GM19035 (cell line): ENCODE measurements around the gene SORCS3.
"Not testable (repeated sequence)": the region's sequence is repeated elsewhere in the genome, so short reads cannot be mapped to it uniquely, and the experiment has no call there.

Source experiments
- ATAC-seq: cut with Tn5 transposase; IDR thresholded peaks from one replicate; pipeline ENCODE4 v1.9.1; 2021; ENCODE audit not compliant: unreplicated experiment

SORCS3 gene

DNA sequence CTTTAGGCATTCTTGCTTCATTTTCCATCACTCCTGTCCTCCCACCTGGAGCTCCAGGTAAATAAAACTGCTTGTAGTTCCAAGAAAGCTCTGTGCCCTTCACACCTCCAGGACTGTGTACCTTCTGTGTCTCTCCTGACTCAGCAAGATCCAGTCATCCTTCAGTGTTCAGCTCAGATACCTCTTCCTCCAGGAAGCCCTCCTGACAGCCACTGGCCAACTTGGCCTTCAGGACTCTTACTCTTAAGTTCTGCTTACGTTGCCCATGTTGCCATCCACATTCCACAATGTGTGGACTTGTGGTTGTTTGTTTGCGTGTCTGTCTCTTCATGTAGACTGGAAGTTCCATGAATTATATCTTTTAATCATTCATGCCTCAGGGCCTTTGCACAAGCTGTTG lies 48.0 kb downstream of the SORCS3 start:
- ATAC-seq: no peak

GRCh38 chr10:104689547-104689946 lies 48.5 kb downstream of the SORCS3 start:
- no peak for ATAC-seq

DNA sequence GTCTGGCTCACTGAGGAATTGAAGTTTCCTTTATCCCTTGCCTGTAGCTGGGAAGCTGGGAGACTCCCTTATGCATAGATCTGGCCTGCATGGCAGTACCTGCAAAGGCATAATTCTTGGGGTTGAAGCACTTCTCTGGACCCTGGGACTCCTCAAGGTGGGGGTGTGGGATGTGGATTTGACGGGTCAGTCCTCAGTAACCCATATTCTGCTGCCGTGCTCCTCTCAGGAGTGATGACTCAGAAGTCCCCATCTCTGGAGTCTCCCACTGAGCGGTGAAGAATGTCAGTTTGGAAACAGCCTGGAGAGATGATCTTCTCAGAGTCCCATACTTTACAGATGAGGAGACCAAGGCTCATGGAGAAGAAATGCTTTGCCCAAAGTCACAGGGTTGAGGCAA lies 49.0 kb downstream of the SORCS3 start:
- ATAC-seq: no peak

DNA sequence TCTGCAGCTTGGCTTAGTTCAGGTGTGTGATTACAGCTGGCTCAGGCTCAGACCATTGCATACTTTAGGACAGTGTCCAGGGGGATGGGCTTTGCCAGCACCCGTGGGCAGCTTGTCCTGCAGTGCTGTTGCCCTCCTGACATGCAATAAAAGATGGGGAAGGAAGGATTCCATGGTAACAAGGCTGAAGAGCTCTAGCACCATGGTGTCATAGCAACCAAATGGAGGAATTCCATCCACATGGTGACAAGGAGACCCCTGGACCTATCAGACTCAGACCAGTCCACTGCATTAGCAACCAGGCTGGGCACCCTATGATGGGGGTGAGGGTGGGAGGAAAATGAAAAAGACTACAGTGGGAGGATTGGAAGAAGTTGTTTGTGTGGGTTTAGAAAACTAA lies 49.9 kb downstream of the SORCS3 start:
- no peak for ATAC-seq

- ATAC-seq: no peak
Measured at GRCh38 chr10:104694074-104694473, 53.0 kb downstream of the SORCS3 start.

GRCh38 chr10:104703262-104703661 lies 62.2 kb downstream of the SORCS3 start:
- ATAC-seq: not testable (repeated sequence)

DNA sequence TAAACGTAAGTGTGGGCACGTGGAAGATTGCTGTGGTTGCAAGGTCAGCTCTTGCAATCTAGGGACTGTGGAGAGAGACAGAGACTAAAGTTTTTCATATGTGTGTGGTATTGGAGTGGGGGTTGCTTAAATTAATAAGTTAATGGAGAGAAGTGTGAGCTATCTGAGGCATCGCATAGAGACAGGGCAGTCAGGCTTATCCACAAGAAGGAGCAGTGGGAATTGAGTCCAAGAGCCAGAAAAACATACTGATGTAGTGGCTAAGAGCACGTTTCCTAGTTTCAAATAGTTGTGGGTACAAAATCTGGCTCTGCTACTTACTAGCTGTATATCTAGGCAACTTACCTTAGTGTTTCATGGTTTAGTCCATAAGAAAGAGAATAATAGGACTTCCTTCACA lies 65.8 kb downstream of the SORCS3 start:
- no peak for ATAC-seq

- ATAC-seq: no peak
Measured at GRCh38 chr10:104707602-104708459, 66.7 kb downstream of the SORCS3 start.

DNA sequence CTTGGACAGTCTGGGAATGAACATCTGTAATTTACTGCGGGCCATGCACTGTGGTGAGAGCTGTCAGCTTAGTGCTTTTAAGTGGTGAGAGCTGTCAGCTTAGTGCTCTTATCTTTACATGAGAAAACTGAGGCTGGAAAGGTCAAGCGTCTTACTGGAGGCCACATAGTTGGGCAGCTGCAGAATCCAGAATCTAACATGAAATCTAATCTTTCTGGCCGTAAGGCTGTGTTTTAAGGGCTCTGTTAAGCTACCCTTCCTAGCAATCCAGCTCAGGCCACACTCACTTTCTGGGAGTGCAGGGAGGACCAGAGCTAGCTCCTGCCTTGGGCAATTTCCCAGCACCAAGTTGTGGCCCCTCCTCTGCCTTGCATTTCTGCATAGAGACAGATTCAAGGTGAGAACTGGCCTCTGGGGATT lies 70.2 kb downstream of the SORCS3 start:
- no peak for ATAC-seq

DNA sequence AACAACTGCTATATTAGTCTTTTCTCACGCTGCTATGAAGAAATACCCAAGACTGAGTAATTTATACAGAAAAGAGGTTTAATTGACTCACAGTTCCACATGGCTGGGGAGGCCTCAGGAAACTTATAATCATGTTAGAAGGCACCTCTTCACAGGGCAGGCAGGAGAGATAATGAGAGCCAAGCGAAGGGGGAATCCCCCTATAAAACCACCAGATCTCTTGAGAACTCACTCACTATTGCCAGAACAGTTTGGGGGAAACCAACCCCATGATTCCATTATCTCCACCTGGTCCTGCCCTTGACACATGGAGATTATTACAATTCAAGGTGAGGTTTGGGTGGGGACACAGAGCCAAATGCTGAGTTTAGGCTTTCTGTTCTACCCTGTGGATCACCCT lies 89.5 kb downstream of the SORCS3 start:
- ATAC-seq: not testable (repeated sequence)

DNA sequence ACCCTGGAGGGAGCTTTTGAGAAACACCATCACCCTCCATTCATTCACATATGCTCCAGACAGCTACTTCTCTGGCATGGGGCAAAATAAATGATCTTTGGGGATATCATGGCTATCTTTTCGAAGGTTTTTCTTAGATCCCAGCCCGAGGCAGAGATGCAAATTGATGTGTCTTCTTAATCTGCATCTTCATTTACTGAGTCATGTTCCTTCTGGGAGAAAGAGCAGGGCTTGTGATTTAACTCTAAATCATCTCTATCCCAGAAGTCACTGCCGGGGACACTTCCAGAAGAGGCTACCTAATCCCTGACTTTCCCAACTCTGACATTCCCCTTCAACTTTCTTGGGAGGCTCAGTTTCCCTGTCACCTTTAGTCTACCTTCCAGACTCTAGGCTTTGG lies 90.1 kb downstream of the SORCS3 start:
- ATAC-seq: no peak

GRCh38 chr10:104732222-104732621 lies 91.1 kb downstream of the SORCS3 start:
- ATAC-seq: no peak

DNA sequence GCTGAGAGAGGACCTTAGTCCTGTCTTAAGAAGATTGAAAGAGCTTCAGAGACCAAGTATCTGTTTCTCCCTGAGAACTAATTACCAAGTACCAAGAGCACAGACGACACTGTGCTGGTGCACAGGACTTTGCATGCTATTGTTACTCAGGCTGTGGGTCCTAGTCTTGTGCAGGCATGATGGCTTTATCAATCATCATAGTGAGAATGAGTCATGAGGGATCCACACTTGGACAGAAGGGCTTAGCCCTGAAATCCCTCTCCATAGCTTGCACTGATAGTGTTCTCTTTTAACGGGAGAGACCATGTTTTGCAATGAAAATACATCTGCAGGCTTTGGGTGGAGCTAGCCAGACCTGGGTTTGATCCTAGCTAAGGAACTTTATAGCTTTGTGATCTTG lies 93.3 kb downstream of the SORCS3 start:
- ATAC-seq: no peak

DNA sequence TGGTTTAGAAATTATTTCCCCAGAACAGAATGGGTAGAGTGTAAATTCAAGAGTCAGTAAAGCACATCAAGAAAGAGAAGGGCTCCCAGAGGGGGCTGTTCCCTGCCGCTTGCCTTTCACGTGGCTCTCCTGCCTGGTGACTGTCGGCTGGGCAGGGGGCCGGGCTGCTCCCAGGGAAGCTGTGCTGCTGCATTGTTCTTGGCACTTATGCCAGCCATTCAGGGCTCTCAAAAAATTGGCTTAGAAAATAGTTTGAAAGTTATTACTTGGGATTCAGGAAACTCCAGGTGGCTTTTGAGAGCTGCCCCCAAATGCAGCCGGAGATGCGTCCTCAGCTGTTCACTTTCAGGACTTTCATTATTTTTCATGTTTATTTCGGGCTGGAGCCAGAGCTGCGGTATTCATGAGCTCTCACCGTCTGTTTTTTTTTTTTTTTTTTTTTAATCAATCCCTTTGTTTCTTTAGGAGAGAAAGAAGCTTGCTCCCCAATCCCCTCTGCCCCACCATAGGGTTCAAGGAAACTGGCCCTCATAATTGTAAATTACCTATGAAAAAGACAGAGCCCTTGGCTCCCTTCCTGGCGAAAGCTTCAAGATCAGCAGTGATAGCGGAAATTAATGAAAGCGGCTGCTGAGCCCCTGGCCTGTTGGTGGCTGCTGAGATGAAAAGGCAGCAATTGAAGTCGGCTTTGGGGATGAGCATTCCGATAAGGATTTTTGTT lies 94.1 kb downstream of the SORCS3 start:
- ATAC-seq: no peak

- no peak for ATAC-seq
Measured at GRCh38 chr10:104735757-104736391, 94.8 kb downstream of the SORCS3 start.

DNA sequence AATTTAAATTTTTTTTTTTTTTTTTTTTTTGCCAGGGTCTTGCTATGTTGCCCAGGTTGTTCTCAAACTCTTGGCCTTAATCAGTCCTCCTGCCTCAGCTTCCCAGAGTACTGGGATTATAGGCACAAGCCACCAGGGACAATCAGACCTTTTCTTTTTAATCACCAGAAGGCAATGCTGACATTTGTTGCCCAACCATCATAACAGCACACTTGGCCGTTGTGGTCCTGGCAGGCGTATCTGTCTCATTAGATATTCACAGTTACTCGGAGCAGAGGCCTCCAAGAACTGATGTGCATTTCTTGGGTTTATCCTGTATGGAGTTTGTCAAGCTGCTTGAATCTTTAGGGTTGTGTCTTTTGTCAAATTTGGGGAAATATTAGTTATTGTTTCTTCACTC lies 100.0 kb downstream of the SORCS3 start:
- no peak for ATAC-seq

GRCh38 chr10:104744052-104744451 lies 103.0 kb downstream of the SORCS3 start:
- ATAC-seq: no peak

GRCh38 chr10:104750291-104750690 lies 109.2 kb downstream of the SORCS3 start:
- ATAC-seq: no peak

- no peak for ATAC-seq
Measured at GRCh38 chr10:104762793-104763192, 121.7 kb downstream of the SORCS3 start.

DNA sequence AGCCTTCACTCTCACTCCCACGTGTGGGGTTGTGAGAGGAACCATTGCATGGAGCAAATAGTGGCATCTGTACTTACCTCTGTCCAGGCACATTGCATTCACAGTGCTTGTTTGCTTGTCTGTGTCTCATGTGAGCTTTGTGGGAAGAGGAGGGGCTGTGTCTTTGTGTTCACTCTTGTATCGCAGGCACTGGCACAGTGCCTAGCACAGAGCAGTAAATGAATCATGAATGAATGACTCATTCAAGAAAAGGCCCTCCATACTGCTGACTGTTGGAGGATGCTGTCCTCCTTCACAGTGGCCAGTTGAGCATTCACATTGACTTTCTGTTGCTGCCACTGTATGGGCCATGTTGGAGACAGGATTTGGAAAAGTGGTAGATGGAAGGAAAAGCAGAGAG lies 125.3 kb downstream of the SORCS3 start:
- ATAC-seq: no peak

DNA sequence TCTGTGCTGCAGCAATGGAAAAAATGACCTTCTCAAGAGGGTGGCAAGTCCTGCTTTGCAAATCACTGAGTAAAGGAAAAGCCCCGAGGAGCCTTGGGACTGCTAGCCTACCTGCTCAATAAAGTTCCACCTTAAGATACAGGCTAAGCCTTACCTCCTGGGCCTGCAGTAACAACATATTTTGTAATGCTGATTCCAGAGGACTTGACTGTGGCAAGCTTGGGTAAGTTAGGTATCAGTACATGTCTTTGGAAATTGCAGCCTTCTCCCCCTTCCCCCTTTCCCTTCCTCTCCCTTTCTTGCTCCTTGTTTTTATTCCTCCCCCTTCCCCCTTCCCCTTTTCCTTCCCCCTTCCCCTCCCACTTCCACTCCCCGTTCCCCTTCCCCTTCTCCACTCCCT lies 126.2 kb downstream of the SORCS3 start:
- no peak for ATAC-seq

- no peak for ATAC-seq
Measured at GRCh38 chr10:104767745-104768144, 126.7 kb downstream of the SORCS3 start.
